ENCODE data around the gene S1PR3. TPM values are rescaled to one million over a fixed set of nuclear protein-coding genes. Genes with fewer than 3 reads are reported as not detected.

Gene S1PR3
- total and polyA plus RNA-seq, 12 donors, result 10.0 to 108 (median 61.6) TPM

DNA sequence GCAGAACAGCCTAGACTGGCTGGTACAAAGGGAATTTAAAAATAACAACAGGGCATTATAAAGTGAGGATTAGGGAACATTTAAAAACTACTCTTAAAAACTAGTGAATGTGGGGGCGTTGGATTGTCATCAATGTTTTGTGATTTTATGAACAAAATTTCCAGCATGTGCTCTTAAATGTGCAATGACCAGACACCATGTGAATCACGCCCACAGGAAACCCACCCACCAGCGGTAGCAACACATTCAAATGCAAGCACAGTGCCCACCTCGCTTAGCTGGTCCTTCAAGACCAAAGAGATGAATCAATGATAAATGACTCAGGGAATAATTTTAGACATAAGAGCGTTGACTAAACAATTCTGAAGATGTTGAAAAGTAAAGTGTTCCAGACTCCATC, 40.9 kb downstream of the S1PR3 start:
- intact Hi-C loops (cut with DNase I), result no loop called here
- peaks cover 0 to 13% (median 0%) of the 10 kb centered on the region in 3 donors for H3K9me3 ChIP-seq (replicated peaks in 1 of 3)
- no peak for DNase-seq
- H3K4me3 ChIP-seq, result no peak overlapping the region
- 88 to 94% (median 91%) methylated on average over 5 of the region's 5 CpGs for WGBS, 4 donors
- no peak for TF ChIP-seq POLR2A (IDR thresholded peaks at IDR 0.05)
- TF ChIP-seq, protein P1, sequence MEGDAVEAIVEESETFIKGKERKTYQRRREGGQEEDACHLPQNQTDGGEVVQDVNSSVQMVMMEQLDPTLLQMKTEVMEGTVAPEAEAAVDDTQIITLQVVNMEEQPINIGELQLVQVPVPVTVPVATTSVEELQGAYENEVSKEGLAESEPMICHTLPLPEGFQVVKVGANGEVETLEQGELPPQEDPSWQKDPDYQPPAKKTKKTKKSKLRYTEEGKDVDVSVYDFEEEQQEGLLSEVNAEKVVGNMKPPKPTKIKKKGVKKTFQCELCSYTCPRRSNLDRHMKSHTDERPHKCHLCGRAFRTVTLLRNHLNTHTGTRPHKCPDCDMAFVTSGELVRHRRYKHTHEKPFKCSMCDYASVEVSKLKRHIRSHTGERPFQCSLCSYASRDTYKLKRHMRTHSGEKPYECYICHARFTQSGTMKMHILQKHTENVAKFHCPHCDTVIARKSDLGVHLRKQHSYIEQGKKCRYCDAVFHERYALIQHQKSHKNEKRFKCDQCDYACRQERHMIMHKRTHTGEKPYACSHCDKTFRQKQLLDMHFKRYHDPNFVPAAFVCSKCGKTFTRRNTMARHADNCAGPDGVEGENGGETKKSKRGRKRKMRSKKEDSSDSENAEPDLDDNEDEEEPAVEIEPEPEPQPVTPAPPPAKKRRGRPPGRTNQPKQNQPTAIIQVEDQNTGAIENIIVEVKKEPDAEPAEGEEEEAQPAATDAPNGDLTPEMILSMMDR (IDR thresholded peaks at IDR 0.05), result no peak
- no peaks in the 10 kb centered on the region for H3K36me3 ChIP-seq (replicated peaks in 1 of 2)
- no peaks in the 10 kb centered on the region for H3K27me3 ChIP-seq
- no peak overlapping the region for H3K27ac ChIP-seq
- H3K4me1 ChIP-seq (replicated peaks in 1 of 2), result peaks cover 7 to 10% of the 10 kb centered on the region in 2 donors

DNA sequence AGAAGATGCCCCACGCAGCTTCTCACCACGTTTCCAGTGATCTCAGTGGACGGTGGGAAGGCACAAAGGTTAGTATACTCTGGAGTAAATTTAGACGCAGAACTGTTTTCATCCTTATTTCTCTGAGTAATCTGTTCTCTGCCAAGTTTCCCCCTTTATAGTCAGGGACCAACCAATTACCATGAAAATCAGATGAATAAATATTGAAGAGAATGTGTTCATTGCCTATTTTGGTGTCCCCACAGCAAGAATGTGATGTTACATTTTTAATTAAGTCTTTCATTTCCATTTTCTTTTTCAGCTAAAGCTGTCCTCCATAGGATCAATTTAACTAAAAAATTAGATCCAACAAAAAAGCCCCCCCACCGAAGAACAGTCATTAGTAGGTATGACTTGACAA, 41.4 kb downstream of the S1PR3 start:
- no peak overlapping the region for H3K27ac ChIP-seq
- H3K27me3 ChIP-seq, result no peaks in the 10 kb centered on the region
- WGBS, 4 donors, result 83 to 93% (median 89%) methylated on average over 5 of the region's 5 CpGs
- H3K4me3 ChIP-seq, result no peak overlapping the region
- no peak for TF ChIP-seq POLR2A (IDR thresholded peaks at IDR 0.05)
- TF ChIP-seq, protein P1 (IDR thresholded peaks at IDR 0.05), result no peak
- peaks cover 0 to 13% (median 0%) of the 10 kb centered on the region in 3 donors for H3K9me3 ChIP-seq (replicated peaks in 1 of 3)
- H3K36me3 ChIP-seq (replicated peaks in 1 of 2), result no peaks in the 10 kb centered on the region
- intact Hi-C loops (cut with DNase I), result no loop called here
- DNase-seq, result no peak
- peaks cover 12 to 15% of the 10 kb centered on the region in 2 donors for H3K4me1 ChIP-seq (replicated peaks in 1 of 2)

DNA sequence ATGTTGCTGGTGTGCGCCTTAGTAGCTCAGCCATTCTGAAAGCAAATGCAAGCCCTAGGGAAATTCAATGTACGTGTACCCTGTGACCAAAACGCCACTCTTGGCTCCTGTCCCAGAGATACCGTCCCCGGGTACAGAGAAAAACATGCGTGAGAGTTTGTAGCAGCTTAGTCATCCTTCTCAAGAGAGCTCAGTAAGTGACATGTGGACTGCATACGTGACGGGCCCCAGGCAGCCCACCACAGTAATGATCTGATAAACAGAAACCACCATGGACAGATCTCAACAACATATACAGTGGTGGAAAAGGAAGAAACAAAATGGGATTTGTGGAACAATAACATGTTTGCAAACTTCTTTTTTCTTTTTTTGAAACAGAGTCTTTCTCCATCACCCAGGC, 45.1 kb downstream of the S1PR3 start:
- WGBS, 4 donors, result 51 to 61% (median 52%) methylated on average over 7 to 8 of the region's 8 CpGs
- Histone ChIP-seq H3K4me3 (peak overlapping the region in 1 of 4 donors; percentile 18), H3K36me3 (replicated peaks in 1 of 2) (no peaks in the 10 kb centered on the region), H3K4me1 (replicated peaks in 1 of 2) (peaks cover 23 to 29% of the 10 kb centered on the region in 2 donors), H3K9me3 (replicated peaks in 1 of 3) (no peaks in the 10 kb centered on the region), H3K27me3 (no peaks in the 10 kb centered on the region), H3K27ac (peak overlapping the region in 3 of 5 donors; percentile 27 to 76 (median 72))
- DNase-seq, result peak in 5 of 7 donors; percentile 54 to 79 (median 70)
- peak in 1 of 2 donors; percentile 15 for TF ChIP-seq POLR2A (IDR thresholded peaks at IDR 0.05)
- TF ChIP-seq, protein P1 (IDR thresholded peaks at IDR 0.05), result no peak
- intact Hi-C loops (cut with DNase I), result no loop called here

DNA sequence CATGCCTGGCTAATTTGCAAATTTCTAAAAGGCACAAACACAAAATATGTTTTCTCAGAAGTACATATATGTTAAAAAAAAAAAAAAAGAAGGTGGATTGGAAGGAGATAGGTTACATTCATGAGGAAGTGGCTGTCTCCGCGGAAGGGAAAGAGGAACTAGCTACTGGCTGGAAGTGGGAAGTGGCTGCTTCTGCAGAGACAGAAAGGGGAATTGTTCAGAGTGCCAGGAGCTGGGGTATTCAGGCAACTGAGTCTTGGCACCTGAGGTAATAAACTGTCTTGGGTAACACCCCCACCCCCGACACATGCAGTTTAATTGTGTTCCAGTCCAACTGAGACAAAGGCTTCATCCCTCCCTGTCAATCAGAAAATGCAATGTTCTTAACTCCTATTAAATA, 45.6 kb downstream of the S1PR3 start:
- H3K36me3 ChIP-seq (replicated peaks in 1 of 2), result no peaks in the 10 kb centered on the region
- TF ChIP-seq POLR2A (IDR thresholded peaks at IDR 0.05), result no peak
- TF ChIP-seq, protein P1 (IDR thresholded peaks at IDR 0.05), result no peak
- H3K27me3 ChIP-seq, result no peaks in the 10 kb centered on the region
- WGBS, 4 donors, result 66 to 87% (median 78%) methylated on average over 3 of the region's 3 CpGs
- peak in 3 of 7 donors; percentile 46 to 59 (median 52) for DNase-seq
- H3K27ac ChIP-seq, result peak overlapping the region in 3 of 5 donors; percentile 53 to 76 (median 72)
- H3K4me1 ChIP-seq (replicated peaks in 1 of 2), result peaks cover 23 to 29% of the 10 kb centered on the region in 2 donors
- H3K4me3 ChIP-seq, result no peak overlapping the region
- no peaks in the 10 kb centered on the region for H3K9me3 ChIP-seq (replicated peaks in 1 of 3)
- intact Hi-C loops (cut with DNase I), result no loop called here
